ENCODE data around the gene MGMT. TPM values are rescaled to one million over a fixed set of nuclear protein-coding genes. Genes with fewer than 3 reads are reported as not detected.

The MGMT gene
- polyA plus RNA-seq, 1 experiment: 10.9 TPM

- DNase-seq (ENCODE audit: low read depth, low spot score): no peak
- ChIA-PET POLR2A (no interaction called here), CTCF (no interaction called here)
- Histone ChIP-seq H3K4me3 (ENCODE audit: low read depth, low read length) (no peak overlapping the region), H3K9me3 (ENCODE audit: control insufficient read depth, insufficient read depth, low read length) (peaks cover 28% of the 10 kb centered on the region), H3K27ac (ENCODE audit: low read depth, low read length) (no peak overlapping the region), H3K27me3 (ENCODE audit: control insufficient read depth, insufficient read depth, low read length) (no peaks in the 10 kb centered on the region)
- TF ChIP-seq, protein P1, sequence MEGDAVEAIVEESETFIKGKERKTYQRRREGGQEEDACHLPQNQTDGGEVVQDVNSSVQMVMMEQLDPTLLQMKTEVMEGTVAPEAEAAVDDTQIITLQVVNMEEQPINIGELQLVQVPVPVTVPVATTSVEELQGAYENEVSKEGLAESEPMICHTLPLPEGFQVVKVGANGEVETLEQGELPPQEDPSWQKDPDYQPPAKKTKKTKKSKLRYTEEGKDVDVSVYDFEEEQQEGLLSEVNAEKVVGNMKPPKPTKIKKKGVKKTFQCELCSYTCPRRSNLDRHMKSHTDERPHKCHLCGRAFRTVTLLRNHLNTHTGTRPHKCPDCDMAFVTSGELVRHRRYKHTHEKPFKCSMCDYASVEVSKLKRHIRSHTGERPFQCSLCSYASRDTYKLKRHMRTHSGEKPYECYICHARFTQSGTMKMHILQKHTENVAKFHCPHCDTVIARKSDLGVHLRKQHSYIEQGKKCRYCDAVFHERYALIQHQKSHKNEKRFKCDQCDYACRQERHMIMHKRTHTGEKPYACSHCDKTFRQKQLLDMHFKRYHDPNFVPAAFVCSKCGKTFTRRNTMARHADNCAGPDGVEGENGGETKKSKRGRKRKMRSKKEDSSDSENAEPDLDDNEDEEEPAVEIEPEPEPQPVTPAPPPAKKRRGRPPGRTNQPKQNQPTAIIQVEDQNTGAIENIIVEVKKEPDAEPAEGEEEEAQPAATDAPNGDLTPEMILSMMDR (IDR thresholded peaks at IDR 0.05; ENCODE audit: low read depth, low read length): no peak
These were observed 146.4 kb downstream of the MGMT start for GRCh38 chr10:129613377-129613980.

GRCh38 chr10:129614341-129614740, 147.3 kb downstream of the MGMT start:
- Histone ChIP-seq H3K27me3 (ENCODE audit: control insufficient read depth, insufficient read depth, low read length) (no peaks in the 10 kb centered on the region), H3K27ac (ENCODE audit: low read depth, low read length) (no peak overlapping the region), H3K4me3 (ENCODE audit: low read depth, low read length) (no peak overlapping the region), H3K9me3 (ENCODE audit: control insufficient read depth, insufficient read depth, low read length) (peaks cover 21% of the 10 kb centered on the region)
- CTCF ChIA-PET: no interaction called here
- POLR2A ChIA-PET: no interaction called here
- TF ChIP-seq, protein P1 (IDR thresholded peaks at IDR 0.05; ENCODE audit: low read depth, low read length): no peak
- DNase-seq (ENCODE audit: low read depth, low spot score): no peak

DNA sequence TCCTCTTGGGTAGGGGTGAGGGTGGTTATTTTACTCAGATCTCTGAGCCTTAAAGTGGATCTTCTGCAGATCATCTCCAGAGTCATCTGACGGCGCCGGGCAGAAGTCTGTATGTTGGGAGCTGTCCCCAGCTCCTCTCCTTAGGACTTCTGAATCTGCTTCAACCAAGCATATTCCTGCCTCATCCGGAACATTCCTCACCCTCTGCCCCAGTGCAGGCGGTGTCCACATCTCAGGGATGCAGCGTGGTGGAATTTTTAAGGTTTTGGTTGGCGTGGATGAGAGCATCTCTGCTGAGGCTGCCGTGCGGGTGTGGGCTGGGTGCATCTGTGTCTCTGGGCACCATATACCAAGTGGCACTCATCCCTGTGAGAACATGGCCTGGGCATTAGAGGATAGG, 148.3 kb downstream of the MGMT start:
- H3K4me3 ChIP-seq (ENCODE audit: low read depth, low read length): no peak overlapping the region
- TF ChIP-seq, protein P1 (IDR thresholded peaks at IDR 0.05; ENCODE audit: low read depth, low read length): no peak
- peaks cover 21% of the 10 kb centered on the region for H3K9me3 ChIP-seq (ENCODE audit: control insufficient read depth, insufficient read depth, low read length)
- H3K27ac ChIP-seq (ENCODE audit: low read depth, low read length): no peak overlapping the region
- POLR2A ChIA-PET: no interaction called here
- no peaks in the 10 kb centered on the region for H3K27me3 ChIP-seq (ENCODE audit: control insufficient read depth, insufficient read depth, low read length)
- no peak for DNase-seq (ENCODE audit: low read depth, low spot score)
- CTCF ChIA-PET: no interaction called here

GRCh38 chr10:129615921-129616525, 149.0 kb downstream of the MGMT start:
- TF ChIP-seq, protein P1 (IDR thresholded peaks at IDR 0.05; ENCODE audit: low read depth, low read length): no peak
- Histone ChIP-seq H3K9me3 (ENCODE audit: control insufficient read depth, insufficient read depth, low read length) (peaks cover 21% of the 10 kb centered on the region), H3K4me3 (ENCODE audit: low read depth, low read length) (no peak overlapping the region), H3K27ac (ENCODE audit: low read depth, low read length) (no peak overlapping the region), H3K27me3 (ENCODE audit: control insufficient read depth, insufficient read depth, low read length) (no peaks in the 10 kb centered on the region)
- DNase-seq (ENCODE audit: low read depth, low spot score): no peak
- ChIA-PET CTCF (no interaction called here), POLR2A (no interaction called here)

GRCh38 chr10:129617768-129618167, 150.7 kb downstream of the MGMT start:
- no peak for DNase-seq (ENCODE audit: low read depth, low spot score)
- Histone ChIP-seq H3K27me3 (ENCODE audit: control insufficient read depth, insufficient read depth, low read length) (no peaks in the 10 kb centered on the region), H3K27ac (ENCODE audit: low read depth, low read length) (no peak overlapping the region), H3K9me3 (ENCODE audit: control insufficient read depth, insufficient read depth, low read length) (peaks cover 21% of the 10 kb centered on the region), H3K4me3 (ENCODE audit: low read depth, low read length) (no peak overlapping the region)
- ChIA-PET CTCF (no interaction called here), POLR2A (no interaction called here)
- TF ChIP-seq, protein P1 (IDR thresholded peaks at IDR 0.05; ENCODE audit: low read depth, low read length): no peak
